ENCODE results near the gene SLC39A8.
"Not testable (repeated sequence)": the region's sequence is repeated elsewhere in the genome, so short reads cannot be mapped to it uniquely, and the experiment has no call there.

The SLC39A8 gene

DNA sequence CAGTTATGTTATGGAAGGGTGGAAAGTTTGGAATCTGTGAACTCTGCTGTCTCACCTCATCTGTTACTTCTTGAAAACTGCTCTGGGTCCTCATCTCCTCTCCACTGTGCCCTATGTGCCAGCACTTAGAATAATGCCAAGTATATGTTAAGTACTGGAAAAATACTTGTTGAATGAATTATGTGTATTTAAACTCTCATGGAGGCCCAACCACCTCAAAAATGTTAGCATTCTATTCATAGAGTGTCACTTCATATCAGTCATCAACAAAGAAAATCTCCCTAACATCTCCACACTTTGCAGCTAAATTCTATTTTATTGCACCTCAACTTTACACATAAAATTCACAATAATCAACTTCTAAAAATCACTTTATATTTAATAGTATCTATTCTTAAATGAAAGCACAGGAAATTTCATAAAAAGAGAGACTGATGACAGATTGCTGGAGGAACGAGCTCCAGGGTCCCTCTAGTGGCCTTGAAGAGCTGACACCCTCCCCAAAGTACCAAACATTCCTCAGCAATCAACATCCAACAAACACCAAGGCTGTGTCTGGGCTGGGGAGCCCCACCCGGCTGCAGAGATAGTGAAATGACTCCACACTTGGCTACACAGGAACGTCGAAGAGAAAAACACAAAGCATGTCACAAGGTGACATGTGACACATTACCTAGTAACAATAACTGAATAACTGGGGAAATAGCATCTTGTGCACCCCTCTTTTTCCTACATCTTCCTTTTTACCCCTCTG, 45.8 kb downstream of the SLC39A8 start:
- no peak for DNase-seq (ENCODE audit: low read depth in 2 of 2)

DNA sequence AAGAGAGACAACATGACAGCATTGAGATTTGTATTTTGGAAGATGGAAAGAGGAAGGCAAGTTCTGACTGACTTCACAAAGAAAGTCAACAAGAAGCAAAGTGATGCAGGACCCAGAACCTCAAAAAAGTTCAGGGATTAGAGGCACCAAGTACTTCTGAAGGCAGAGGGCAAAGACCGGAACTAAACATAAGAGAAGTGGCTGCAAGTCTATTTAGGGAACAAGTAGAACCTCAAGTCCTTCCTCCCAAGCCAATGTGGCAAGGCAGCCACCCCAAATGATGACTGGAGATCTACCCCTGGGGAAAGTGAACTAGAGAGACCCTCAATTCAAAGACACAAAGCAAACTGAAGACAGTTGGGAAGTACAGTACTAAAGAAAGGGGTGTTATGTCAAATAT, 46.6 kb downstream of the SLC39A8 start:
- DNase-seq (ENCODE audit: low read depth in 2 of 2) = no peak

DNA sequence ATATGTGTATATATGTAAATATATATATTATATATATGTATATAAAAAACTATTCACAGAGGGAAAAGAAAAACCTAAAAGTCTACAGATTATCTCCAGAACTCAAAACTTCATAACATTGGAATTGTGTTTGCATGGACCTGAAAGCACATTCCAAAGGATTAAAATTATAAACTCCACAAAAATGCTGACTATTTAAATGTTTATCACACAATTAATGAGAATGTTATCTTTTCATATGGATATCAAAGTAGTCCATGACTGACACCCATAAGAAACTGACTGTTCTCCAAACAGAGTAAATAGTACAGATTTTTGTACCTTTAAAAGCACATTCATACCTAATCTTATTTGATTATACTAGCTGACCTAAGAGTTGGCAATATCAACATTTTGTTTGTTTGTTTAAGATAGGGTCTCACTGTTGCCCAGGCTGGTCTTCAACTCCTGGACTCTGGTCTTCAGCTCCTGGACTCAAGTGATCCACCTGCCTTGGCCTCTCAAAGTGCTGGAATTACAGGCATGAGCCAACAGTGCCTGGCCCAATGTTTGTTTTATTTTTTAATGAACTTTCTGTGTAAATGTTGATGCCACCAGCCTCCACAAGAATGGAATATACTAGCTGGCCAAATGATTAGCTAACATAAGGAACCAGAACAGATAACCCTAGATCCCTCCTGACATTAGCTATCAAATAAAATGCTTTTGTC, 50.0 kb downstream of the SLC39A8 start:
- DNase-seq (ENCODE audit: low read depth in 2 of 2) = no peak

DNA sequence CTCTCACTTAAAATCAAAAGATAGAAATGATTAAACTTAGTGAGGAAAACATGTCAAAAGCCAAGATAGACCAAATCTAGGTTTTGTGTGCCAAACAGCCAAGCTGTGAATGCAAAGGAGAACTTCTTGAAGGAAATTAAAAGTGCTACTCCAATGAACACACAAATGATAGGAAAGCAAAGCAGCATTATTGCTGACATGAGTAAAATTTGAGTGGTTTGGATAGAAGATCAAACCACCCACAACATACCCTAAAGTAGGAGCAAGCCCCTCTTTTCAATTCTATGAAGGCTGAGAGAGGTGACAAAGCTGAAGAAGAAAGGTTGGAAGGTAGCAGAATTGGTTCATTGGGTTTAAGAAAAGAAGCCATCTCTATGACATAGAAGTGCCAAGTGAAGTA, 56.8 kb downstream of the SLC39A8 start:
- DNase-seq (ENCODE audit: low read depth in 2 of 2) = no peak

DNA sequence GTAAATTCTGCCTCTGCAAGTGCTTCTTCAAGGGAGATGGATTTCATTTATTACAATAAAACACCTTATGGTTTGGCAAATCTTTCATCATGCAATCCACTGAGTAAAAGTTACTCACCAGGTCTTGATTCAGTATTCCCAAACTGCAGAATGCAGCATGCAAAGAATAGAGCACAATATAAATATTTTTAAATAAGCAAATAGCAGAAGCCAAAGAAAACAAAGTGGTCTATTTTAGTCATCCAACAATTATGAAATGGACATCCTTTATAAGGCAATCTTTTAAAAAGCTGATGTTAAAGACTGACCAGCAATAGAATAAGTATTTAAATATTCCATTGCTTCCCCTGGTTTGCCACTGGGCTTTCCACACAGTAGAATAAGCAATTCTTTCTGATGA, 59.5 kb downstream of the SLC39A8 start:
- DNase-seq (ENCODE audit: low read depth in 2 of 2) = no peak

DNA sequence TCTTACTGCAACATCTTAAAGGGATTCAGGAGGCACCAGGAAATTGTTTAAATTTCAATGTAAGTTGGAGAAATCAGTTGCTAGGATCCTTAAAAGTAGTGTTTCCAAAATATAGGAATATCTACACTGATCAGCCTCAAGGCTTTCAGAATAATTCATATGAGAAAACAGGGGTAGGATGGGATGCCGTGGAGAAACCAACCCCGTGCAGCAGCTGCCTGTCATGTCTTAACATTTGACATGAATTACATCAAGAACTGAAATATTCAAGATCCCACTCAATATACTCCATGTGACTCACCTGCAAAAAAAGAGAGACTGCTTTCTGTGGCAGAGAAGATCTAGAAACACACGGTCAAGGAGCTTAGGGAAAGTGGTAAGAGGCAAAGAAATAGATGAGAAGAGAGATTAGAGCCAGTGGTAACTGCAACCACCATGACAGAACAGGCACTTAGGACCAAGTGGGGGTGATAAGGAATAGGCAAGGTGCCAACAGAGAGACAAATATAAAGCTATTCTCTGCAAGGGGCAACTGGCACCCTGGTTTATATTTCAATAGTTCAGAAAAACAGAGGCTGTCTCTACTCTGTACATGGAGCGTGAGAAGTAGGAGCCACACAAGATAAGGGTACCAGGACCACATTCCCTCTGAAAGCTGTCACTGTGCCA, 64.0 kb downstream of the SLC39A8 start:
- DNase-seq (ENCODE audit: low read depth in 2 of 2) = no peak

DNA sequence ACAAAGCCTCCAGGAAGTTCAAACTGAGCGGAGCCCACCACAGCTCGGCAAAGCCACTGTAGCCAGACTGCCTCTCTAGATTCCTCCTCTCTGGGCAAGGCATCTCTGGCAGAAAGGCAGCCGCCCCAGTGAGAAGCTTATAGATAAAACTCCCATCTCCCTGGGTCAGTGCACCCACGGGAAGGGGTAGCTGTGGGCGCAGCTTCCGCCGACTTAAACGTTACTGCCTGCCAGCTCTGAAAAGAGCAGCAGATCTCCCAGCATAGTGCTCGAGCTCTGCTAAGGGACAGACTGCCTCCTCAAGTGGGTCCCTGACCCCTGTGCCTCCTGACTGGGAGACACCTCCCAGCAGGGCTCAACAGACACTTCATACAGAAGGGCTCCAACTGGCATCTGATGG, 72.0 kb downstream of the SLC39A8 start:
- DNase-seq (ENCODE audit: low read depth in 2 of 2) = not testable (repeated sequence)

DNA sequence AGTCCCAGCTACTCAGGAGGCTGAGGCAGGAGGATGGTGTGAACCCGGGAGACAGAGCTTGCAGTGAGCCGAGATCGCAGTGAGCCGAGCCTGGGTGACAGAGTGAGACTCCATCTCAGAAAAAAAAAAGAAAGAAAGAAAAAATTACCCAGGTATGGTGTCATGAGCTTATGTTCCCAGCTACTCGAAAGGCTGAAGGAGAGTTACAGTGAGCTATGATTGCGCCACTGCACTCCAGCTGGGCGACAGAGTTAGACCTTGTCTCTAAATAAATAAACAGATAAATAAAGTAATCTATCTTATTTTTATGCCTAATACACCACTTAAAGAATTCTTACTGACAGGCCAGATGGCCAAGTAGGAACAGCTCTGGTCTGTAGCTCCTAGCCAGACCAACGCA, 73.0 kb downstream of the SLC39A8 start:
- no peak for DNase-seq (ENCODE audit: low read depth in 2 of 2)

DNA sequence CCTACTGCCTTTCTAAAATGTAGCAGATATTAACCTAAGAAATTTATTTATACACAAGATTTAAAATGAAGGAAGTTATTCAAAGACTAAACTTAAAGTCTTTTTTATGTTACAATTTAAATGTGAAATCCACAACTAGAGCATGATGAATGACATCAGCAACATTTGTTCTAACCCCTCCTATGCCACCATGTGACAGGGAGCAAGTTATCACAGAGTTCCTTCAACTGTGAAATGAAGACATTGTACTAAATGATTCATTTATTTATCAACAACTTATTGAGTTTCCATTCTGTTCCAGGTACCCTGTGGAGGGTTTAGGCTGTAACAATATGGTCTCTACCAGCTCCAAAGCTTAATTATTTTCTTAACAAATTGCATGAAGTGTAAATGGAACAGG, 76.9 kb downstream of the SLC39A8 start:
- DNase-seq (ENCODE audit: low read depth in 2 of 2) = no peak

DNA sequence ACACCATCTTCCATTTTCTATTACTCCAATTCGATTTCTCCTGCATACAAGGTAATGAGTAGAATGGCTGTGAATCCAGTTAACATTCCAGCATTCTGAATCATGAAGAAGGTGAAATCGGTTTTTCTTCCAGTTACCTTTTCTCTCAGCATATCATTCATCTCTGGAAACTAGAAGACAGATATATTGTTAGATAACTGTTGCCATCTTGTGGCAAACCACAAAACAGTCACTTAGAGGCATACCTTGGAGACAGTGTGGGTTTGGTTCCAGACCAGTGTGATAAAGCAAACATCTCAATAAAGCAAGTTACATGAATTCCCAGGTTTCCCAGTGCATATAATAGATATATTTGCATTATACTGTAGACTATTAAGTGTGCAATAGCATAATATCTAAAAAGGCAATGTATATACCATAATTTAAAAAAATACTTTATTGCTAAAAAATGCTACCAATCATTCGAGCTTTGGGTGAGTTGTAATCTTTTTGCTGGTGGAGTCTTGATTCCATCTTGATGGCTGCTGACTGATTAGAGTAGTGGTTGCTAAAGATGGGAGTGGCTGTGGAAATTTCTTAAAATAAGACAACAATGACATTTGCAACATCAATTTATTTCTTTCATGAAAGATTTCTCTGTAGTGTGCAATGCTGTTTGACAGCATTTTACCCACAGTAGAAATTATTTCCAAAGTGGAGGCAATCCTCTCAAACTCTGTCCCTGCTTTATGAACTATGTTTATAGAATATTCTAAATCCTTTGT, 82.1 kb downstream of the SLC39A8 start:
- DNase-seq (ENCODE audit: low read depth in 2 of 2) = no peak

DNA sequence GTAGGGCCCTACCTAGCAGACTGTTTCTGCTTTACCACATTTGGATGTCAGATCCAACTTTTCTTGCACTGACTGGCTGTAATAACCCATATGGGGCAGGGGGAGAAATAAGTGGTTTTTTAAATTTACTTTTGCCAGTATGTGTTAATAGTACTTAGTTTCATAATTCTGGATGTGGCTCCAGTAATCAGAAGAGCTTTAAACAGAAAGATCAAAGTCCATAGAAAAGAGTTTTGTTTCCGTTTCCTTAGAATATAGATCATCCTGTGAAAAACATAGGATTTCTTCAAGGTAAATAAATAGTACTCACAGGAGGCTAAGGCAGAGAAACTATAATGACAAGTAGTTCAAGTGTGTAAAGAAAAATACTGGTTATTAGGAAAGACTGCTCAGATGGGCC, 85.6 kb downstream of the SLC39A8 start:
- DNase-seq (ENCODE audit: low read depth in 2 of 2) = no peak

DNA sequence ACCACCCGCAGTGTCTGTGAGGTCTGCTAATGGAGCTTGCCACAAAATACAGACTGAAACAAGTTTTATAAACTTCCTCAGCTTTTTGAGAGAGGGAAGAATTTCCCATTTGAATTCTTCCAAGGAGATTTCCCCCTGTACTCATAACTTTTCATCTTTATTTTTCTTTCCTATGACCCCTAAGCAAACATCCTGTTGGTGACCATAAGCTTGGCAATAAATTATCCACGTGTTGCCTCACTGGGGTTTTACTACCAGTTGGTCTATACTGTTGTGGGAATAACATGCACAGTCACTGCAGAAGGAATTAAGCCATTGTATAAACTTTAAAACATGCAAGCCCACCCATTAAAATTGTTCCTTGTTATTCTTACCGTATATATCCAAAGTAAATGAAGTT, 86.2 kb downstream of the SLC39A8 start:
- DNase-seq (ENCODE audit: low read depth in 2 of 2) = no peak

DNA sequence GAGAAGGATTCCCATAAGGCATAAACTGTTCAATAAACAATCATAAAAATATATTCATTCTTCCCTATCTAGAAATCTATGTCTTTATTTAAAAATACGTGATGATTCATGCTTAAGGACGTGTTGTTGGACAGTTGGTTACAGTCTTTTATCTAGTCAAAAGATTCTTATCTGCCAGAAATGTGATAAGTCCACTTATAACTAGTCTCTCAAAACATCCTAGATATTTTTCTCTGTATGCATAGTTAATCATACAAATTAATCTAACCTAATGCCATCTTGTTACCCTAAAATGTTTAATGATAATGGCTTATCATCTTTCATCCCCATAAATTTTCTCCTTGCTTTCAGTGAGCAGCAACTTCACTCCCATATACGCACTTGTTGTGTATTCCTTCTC, 89.0 kb downstream of the SLC39A8 start:
- no peak for DNase-seq (ENCODE audit: low read depth in 2 of 2)

DNA sequence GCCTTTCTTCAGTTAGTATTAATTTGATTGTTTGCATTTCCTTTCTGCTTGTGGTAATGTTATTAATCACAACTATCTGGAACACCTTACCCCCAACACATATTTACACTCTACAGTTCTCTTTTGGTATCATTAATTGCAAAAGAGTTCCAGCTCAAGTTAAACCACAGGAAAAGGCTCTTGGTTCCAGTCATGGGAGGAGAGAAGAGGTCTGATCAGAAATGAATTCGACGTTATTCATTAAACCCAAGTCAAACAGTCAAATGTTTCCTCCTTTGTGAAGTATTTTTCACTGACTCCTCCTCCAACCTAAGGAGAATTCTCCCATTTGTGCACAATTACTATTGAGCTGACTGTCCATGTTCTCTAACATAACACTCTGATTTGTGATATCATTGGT, 91.4 kb downstream of the SLC39A8 start:
- DNase-seq (ENCODE audit: low read depth in 2 of 2) = no peak

DNA sequence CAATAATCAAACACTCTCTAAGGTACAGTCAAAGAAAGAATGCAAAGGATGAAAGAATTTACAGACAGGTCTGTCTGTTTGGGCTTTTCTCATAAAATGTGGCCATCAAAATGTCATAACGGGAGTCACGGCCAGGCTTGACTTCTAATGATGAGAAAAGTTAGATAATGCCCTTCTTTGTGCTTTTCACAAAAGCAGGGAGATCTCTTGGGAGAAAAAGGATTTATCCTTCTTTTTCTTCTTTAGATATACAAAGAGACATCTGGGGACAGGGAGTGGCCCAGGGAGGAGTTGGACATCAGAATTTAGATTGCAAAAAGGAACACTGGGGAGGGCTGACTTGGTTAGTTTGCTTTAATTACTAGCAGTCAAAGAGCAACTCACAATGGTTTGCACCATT, 93.1 kb downstream of the SLC39A8 start:
- DNase-seq (ENCODE audit: low read depth in 2 of 2) = no peak

DNA sequence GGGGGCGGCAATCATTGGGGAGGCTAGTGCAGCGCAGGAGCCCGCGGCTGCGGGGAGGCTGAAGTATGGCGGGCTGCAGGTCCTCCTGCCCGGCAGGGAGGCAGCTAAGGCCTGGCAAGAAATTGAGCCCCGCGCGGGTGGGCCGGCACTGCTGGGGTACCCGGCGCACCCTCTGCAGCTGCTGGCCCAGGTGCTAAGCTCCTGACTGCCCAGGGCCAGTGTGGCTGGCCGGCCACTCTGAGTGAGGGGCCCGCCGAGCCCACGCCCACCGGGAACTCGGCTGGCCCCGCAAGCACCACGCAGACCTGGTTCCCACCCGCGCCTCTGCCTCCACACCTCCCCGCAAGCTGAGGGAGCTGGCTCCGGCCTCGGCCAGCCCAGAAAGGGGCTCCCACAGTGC, 94.9 kb downstream of the SLC39A8 start:
- no peak for DNase-seq (ENCODE audit: low read depth in 2 of 2)

DNA sequence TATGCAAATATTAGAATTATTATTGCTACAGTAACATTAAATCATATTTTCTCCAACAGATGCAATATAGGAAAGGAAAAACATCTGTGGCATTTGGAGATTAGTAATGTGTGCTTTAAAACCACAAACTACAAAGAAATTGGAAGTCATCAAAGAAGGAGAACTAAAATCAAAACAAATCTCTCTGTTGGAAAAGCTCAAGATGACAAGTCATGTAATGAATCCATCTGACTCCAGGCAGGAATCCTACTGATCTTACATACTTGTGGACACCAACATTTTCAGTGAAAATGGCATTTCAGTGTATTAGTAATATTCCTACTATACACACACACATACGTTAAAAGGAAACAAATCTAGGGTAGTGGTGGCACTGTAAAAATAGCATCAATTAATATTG, 98.2 kb downstream of the SLC39A8 start:
- no peak for DNase-seq (ENCODE audit: low read depth in 2 of 2)

DNA sequence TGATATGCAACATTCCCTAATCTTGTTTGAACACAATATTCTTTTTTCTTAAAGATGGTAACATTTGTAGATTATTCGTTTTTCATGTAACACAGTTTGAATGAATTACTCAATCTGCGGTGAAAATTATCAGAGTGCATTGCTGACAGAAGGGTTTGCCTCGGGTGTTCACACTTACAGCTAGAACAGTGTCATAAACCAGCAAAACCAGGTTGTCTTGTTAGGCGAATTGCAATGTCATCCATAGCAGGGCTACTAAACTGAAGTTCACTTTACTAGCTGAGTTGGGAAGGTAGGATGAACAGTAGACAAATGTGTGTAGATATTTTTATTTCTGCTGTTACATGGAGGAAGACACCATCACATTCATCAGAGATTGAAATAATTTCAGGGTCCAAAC, 98.9 kb downstream of the SLC39A8 start:
- DNase-seq (ENCODE audit: low read depth in 2 of 2) = no peak

DNA sequence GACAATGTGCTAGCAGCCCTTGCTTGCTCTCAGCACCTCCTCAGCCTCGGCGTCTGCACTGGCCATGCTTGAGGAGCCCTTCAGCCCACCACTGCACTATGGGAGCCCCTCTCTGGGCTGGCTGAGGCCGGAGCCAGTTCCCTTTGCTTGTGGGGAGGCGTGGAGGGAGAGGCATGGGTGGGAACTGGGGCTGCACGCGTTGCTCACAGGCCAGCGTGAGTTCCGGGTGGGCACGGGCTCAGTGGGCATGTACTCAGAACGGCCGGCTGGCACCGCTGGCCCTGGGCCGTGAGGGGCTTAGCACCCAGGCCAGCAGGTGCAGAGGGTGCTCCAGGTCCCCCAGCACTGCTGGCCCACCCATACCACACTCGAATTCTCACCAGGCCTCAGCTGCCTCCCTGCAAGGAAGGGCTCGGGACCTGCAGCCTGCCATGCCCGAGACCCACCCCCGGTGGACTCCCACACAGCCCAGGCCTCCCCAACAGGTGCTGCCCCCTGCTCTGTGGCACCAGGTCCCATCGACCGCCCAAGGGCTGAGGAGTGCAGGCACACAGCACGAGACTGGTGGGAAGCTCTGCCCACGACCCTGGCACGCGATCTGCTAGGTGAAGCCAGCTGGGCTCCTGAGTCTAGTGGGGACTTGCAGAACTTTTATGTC, 100.3 kb downstream of the SLC39A8 start:
- DNase-seq (ENCODE audit: low read depth in 2 of 2) = no peak

DNA sequence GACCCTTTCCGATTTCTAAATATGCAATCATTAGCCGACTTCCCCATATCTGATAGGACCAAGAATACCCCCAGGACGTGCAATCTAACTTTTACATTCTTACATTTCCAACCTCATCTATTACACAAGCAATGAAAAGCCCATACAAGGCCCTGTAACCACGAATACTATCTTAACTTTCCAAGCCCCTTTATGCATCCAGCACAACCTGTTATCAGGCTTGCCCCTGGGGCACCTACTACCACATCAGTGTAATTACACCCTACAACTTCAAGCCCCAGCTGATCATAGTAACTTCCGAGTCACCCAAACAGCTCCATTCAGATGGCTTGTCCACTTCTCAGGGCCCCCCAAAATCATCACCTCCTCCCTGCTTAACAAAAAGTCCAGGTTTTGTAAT, 102.0 kb downstream of the SLC39A8 start:
- not testable (repeated sequence) for DNase-seq (ENCODE audit: low read depth in 2 of 2)

DNA sequence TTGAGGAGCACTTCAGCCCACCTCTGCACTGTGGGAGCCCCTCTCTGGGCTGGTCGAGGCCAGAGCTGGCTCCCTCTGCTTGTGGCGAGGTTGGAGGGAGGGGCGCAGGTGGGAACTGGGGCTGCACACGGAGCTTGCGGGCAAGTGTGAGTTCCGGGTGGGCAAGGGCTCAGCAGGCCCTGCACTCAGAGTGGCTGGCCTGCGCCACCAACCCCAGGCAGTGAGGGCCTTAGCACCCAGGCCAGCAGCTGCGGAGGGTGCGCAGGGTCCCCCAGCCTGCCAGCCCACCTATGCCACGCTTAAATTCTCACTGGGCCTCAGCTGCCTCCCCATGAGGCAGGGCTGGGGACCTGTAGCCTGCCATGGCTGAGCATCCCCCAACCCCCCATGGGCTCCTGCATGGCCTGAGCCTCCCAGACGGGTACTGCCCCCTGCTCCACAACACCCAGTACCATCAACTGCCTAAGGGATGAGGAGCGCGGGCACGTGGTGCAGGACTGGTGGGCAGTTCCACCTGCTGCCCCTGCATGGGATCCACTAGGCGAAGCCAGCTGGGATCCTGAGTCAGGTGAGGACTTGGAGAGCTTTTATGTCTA, 110.9 kb downstream of the SLC39A8 start:
- no peak for DNase-seq (ENCODE audit: low read depth in 2 of 2)

Data from stimulated activated CD8-positive, alpha-beta memory T cell treated with anti-CD3 and anti-CD28 coated beads, Interleukin-2, amount 100 ng/mL, for 48 hours (primary cell).